ENCODE results near the gene NFIA.
A peak's percentile ranks its signal among the peaks of the same experiment; 100 is the strongest.
"Not testable (repeated sequence)": the region's sequence is repeated elsewhere in the genome, so short reads cannot be mapped to it uniquely, and the experiment has no call there.

Gene NFIA

DNA sequence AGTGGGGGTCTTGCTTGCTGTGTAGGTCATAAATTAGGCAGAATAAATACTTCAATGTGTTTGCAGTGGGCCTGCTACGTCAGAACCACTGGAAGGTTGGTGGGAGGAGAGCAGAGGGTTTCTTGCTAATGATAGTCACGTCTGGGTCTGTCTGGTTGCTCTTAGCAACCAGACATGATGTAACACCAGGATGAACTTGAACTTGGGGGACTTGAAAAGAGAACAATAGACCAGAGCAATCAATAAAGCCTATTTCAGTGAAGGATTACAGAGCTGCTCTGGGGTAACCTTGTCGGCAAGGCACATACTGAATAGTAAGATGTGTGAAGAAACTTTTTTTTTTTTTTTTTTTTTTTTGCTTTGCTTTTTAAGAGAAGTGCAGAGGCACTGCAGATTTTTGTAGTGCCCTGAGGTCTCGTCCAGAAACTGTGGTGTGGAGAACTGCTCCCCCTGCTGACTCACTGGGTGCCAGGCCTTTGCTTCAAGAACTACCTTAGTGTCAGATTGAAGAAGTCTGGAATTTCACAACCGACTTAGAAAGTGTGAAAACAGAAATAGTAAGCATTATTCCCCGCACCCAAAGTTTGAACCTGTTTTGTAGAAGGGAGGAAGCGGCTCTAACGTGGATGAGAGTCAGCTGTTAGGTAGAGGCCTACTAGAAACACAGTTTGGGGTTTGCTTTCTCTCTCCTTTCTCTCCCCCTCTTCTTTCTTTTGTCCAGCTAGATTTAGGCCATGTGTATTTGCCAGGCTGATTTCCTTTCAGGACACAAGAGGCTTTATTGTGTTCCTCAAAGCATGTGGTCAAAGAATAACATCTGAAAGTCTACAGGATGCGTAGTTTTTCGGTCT, 371.0 kb downstream of the NFIA start:
- peak; percentile 73 for DNase-seq (ENCODE audit: low spot score)

DNA sequence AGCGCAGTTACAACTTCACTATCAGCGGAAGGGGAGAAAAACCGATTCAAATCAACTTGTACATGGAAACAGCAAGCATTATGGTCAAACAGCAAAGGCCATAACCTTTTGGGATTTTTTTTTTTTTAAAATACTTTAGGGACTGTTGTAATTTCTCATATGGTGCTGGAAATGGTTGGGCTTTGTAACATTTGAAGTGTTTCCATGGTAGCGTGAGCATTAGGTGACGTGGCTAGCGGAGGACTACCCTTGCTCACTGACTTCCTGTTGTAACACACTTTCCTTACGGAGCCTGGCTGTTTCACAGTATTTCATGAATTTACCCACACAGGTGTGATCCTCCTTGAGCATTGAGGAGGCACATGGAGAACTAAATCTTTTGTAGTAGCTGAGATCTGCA, 373.0 kb downstream of the NFIA start:
- no peak for DNase-seq (ENCODE audit: low spot score)

DNA sequence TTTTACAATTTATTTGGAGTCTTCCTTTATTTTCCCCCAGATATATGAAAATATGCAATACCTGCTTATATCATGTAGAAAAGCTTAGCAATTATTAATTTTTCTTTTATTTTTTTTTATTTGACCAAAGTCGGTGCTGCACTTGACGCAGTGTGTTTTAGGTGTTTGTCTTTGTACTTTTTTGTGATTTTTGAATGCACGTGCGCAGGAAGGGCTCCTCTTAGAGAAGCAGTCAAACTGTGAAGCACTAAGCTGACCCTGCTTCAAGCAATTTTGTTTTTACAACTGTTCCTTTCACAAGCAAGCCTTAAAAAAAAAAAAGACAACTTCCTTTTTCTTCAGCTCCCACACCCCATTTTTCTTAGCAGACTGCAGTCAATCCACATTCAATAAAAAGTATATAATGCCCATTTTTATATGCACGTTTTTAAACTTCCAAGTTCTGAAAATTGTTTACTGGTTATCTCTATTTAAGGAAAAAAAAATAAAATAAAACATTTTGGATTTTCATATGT, 375.2 kb downstream of the NFIA start:
- no peak for DNase-seq (ENCODE audit: low spot score)

DNA sequence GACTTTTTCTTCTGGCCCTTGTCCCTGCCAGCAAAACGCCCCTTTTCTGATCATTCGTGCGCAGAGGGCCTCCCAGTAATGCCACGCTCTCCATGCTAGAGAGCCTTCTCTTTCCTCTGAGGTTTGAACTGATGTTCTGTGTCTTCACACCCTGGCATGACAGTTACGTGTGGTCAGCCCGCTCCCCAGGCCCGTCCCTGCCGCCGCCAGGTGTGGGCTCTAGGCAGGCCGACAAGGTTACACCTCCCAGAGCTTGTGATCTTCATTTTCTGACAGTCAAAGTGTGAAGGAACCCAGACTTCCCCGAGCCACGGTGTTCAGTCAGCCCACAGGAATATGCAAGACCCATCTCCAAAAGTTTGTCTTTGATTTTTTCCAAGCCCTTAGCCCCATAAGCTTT, 377.0 kb downstream of the NFIA start:
- no peak for DNase-seq (ENCODE audit: low spot score)

DNA sequence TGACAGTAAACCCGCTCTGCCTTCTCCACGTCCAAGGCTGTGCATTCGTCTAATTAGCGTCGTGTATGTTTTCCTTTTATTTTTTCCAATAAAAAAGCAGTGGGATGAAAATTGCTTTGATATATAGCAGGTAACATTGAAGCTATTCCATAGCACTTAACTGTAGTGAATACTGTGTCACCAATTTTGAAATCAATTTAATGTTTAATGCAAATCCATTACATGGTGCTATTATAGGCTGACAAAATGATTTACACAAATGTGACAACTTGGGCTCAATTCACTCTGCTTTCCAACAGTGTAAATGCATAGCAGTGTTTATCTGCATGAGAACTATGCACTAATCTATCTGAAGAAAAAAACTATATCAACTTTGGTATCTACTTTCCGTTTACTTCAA, 377.8 kb downstream of the NFIA start:
- no peak for DNase-seq (ENCODE audit: low spot score)

DNA sequence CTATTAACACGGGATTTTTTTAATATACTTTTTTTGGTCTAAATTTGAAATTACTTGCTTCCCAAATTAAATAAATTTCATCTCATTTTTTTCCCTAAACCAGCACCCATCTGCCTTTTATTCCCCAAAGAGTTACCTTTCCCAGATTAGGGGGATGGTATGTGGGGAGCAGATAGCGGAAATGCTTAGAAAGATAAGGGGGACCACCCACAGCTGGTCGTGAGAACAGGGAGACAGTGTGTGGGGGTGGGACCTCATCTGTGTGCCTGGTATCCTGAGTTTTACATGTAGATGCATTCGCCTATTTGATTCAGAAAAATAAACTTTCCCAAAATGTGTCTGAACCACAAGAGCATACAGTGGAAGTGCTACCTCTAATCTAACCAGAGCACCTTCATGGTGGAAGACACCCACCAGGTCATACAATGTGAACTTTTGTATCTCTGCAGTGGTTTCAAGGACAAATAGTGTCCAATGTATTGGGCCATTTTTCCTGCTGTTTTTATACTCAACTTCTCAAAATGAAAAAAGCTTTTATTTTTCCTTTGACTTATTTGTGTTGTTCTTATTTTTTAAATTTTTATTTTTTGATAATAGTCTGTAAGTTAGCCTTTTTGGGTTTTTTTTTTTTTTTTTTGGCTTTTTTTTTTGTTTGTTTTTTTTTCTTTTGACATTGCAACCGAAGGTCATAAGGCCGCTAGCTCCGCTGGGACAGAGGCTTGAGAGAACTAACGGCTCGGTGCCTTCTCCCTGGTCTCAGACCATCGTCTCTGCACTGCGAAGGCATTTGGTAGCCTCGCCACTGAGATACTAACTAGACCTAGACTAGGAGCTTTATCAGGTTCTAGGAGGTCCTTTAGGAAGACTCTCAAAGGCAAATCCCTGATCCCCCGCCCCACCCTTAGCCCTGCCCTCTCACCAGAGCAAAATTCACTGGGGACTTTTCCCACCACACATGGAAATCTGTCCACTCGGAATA, 379.3 kb downstream of the NFIA start:
- no peak for DNase-seq (ENCODE audit: low spot score)

DNA sequence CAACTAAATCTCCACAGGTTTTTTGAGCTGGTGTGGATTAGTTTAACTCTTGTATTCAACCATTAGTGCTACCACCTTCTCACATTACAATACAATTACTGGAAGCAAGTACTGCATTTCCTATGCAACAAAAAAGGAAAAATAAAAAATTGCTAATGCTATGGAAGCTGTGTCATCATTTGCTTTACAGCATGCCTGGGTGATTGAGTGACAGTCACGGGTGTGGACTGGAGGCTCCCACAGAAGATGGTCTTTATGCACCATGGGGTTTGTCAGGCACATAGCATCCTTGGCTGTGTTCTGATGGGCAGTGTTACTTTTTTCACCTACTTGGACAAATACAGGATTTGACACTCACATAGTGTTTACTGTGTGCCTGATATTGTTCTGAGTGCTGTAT, 380.3 kb downstream of the NFIA start:
- DNase-seq (ENCODE audit: low spot score), result no peak

DNA sequence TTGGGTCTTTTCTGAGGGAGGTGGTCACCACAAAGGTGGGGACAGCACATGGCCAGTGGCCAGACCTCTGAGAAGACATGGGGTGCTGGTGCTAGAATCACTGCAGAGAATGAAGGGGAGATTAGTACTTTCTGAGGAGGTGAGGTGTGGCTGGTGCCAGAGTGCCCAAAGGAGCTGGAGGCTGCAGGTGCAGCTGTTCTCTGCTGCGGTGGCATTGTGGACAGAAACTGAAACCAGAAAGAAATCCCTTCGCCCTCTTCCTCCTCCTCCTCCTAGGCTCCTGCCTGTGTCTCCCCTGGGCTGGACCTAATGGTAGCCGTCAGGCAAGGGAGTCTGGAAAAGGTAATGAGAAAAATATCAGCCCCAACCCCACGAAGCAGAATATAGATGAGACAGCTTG, 380.9 kb downstream of the NFIA start:
- no peak for DNase-seq (ENCODE audit: low spot score)

DNA sequence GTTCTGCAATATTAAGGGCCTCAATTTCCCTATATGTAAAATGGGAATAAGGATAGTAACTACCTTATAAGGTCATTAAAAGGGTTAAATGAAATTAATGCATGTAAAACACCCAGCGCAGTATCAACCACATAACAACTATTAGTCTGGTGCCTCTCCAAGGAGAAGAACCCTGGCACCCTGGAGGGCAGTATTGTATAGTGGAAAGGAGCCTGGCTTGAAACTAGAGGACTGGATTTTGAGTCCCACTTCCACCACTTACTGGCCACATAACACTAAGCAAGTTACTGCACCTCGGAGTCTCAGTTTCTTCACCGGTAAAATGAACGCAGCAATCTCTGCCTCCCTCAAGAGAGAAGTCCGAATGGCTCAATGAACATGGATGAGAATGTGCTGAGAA, 385.5 kb downstream of the NFIA start:
- DNase-seq (ENCODE audit: low spot score), result not testable (repeated sequence)

DNA sequence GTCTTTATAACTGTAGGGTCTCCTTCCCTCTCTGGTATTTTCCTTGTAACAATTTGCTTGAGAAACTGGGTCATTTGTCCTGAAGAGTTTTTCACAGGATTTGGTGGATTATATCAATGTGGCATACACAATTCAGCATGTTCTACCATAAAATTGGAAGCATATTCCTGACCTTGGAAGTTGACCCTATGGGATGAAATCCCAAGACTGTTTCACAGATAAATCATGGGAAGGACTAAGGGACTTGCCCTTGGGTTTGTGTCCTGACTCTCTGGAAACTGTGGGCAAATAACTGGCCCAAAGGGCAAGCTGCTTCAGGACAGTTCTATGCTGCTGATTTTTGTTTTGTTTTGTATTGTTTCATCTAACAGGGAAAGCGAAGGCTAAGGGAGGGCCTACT, 387.0 kb downstream of the NFIA start:
- DNase-seq (ENCODE audit: low spot score), result no peak

DNA sequence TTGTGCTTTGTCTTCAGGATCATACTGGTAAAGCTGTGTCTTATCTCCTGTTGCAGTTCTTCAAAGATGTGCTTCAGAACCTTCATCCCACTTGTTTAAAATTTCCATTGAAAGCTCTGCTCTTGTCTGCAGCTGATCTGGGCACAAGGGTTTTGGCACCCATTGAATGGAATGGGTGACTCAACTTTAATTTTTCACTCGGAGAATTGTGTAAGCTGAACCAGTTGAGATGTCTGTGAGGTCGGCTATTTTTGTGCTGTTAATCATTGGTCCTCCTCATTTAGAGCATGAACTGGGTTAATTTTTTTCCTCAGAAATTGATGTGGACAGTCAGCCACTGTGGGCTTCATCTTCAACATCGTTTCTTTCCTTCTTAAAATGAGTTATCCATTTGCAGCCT, 390.5 kb downstream of the NFIA start:
- no peak for DNase-seq (ENCODE audit: low spot score)

DNA sequence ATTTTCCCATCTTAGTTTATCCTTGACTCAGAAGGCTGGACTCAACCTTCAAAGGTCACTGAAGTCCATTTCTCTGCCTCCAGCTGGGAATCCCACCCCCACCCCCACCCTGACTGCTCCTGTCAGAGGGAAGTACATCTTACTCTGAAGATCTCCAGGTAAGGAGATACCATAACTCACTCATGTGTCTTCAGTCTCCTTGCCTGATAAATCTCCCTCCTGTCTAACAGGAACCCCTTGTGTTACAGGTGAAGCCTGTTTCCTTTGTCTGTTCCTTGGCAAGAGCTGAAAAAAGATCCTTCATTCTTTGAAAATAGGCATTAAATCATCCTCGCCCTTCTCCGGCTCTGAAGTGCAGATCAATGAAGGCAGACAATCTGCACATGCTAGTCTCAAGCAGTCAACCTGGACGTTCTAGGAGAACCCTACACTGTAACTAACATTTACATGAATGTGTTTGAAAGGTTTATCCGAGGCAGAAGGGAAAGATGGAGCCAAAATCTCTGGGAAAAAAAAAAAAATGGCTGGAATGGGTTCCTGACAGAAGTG, 392.0 kb downstream of the NFIA start:
- no peak for DNase-seq (ENCODE audit: low spot score)

DNA sequence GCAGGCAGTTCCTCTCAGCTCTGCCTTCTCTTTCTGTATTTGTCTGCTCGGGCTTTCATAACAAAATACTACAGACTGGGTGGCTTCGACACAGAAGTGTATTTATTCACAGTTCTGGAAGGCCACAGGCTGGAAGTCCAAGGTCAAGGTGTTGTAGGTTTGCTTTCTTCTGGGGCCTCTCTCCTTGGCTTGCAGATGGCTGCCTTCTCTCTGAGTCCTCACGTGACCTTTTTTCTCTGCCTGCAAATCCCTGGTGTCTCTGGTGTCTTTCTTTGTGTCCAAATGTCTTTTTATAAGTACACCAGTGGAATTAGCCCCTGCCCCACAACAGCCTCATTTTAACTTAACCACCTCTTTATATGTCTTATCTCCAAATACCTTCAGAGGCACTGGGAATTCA, 392.6 kb downstream of the NFIA start:
- DNase-seq (ENCODE audit: low spot score), result no peak

DNA sequence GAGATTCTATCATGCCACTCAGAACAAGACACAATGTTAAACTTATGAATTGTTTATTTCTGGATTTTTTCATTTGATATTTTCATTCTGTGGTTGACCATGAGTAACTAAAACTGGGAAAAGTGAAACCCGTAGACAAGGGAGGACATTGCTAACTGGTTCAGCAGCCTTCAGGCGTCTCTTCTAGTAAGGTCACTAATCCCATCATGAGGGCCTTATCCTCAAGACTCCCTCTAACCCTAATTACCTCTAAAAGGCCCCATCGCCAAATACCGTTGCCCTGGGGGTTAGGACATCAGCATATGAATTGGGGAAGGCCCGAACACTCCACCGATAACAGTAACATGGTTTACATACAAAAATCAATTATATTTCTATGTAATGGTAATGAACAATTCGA, 394.9 kb downstream of the NFIA start:
- no peak for DNase-seq (ENCODE audit: low spot score)

DNA sequence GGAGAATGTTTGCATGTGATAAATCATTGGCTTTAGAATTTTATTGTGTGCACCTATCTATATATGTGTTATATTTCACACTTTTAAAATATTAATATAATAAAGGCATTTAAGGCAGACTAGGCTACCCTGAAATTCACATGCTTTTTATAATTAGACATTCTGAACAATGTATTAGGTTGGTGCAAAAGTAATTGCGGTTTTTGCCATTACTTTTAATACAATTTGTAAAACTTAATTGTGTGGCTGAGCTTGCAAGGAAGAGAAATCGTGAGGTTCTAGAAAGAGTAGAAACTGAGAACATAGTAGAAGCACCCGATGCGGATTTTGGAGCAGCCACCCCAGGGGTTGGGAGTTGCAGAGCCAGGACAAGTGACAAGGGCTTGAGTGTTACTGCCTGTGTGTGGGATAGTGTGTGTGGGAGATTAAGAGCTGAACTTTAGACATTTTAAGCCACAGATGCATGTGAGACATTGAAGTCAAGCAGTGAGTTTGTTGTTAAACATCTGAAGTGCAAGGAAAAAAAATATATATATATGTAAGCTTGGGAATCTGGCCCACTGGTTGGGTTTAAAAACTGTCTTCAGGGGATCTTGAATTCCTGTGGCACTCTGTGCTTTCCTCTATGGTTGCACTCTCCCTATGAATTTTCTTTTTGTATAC, 398.0 kb downstream of the NFIA start:
- no peak for DNase-seq (ENCODE audit: low spot score)

DNA sequence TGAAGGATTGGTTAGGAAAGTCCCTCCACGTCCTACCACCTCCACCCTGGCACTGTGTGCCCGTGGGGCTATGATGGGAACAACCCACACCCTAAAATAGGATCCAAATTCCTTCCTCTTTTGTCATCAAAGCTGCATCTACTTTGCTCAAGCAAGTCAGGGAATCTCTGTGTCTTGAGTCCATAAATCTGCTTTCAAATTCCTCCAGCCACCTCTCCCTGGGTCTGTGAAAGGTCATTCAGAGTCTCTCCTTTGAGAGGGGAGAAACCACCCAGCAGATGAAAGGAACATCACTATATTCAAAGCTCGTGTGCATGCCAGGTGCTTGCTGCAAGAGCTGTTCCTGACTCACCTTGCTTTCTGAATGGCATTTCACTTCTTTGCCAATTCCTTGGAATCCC, 399.0 kb downstream of the NFIA start:
- DNase-seq (ENCODE audit: low spot score), result no peak

DNA sequence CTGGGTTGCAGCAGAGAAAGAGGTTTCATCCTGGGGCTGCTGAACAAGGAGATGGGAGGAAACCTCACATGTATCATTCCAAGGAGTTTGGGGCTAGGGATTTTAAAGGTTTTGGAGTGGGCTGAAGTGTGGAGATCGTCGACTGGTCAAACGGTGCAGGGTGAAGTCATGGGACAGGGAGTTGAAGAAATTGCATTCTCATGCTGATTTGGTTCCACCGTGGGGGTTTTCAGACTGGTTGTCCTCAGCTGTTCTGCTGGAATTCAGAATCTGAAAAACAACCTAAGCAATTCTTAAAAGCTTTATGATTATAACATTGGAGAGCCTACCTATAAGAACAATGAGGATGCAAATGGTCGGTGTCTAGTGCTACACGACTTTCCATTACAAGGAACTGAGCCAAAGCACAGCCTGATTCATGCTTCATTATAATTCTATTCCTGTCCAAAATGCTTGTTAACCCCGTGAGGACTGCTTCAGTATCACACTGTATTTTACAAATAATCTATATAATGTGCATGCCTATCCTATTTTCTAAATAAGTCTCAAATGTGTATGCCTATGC, 399.9 kb downstream of the NFIA start:
- DNase-seq (ENCODE audit: low spot score), result no peak

DNA sequence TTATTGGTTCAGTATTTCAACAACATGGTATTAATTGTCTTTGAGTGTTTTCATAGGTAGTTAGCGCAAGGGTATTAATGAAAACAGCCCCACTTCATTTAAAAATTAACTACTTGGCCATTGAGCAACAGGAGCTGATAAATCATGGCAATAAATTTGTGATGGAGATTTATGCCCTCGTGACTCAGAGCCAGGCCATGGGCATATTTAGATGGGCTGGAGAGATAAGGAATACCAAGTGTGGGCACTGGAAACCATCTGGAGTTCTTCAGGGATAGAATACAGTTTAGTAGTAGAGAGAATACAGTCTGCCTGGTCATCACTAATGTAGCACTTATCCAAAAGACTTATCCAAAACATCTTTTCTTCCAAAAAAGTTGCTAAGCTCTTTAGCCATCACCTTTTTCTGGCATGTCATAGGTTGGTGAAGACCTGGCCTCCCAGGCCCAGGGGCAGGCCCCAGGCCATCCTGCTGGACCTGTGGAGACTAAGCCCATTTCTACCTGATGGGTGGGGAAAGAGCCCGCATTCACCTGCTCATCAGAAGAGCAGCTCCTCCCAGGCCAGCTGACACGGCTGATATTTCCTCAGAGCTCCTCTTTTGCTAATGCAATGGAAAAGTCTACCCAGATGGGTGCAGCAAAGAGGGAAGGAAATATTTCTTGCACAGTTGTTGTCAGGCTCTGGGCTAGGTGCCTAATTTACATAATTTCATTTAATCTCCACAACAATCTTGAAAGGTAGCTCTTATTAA, 404.6 kb downstream of the NFIA start:
- DNase-seq (ENCODE audit: low spot score), result no peak

DNA sequence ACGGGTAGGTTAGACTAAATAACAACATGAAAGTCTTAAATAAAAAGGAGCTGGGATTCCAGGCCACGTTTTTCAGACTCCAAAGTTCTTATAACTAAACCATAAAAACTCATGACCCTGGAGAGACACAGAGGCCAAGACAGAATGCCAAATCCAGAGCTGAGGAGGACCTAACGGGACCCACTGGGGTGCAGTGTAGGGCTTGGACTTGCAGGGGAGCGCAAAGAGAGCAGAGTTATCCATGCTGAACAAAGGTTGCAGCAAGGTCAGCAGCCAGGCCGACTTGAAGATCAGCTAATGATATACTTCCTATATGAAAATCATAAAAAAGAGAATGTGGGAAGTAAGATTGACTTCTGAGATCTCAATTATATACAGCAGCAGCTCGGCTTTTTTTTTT, 405.4 kb downstream of the NFIA start:
- DNase-seq (ENCODE audit: low spot score), result no peak

DNA sequence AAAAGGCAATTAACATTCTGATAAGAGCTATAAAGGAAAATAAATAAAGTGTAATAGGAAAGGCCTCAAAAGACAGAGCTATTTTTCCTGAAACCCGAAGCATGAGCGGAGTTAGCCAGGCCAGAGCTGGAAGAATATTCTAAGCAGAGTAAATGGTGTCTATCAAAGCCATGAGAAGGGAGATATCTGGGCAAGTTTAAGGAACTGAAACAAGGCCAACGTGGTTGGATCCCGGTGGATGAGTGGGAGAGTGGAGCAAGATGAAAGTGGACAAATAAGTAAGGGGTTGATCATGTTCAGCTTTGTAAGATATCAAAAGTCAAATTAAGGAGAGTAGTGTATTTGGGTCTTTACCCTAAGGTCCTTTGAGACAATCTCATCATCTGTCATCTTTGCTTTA, 408.6 kb downstream of the NFIA start:
- no peak for DNase-seq (ENCODE audit: low spot score)

DNA sequence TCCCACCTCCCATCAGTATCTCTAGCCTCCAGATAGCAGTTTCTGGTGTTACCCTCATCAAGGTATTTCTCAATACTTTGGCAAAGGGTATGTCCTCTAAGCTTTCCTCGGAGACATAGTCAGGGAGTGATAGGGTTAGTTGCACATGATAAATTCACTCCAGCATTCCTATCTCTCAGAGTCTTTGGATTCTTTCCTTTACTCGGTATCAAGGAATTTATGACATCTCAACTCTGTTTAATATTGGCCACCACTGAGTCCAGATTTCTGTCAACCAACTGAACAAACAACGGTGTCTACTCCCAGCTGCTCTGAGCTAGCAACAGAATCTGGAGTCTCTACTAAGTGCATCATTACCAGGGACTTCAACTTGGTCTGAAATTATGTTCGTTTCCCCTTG, 409.1 kb downstream of the NFIA start:
- DNase-seq (ENCODE audit: low spot score), result no peak

Data from hematopoietic multipotent progenitor cell treated with erythropoietin and hydrocortisone succinate and interleukin-3 and kit ligand, for 17 days (in vitro differentiated cells).